GM19099 (cell line): ENCODE data around the gene ATAD3B.

Source experiments
- POLR2A ChIP-seq: IDR thresholded peaks from 3 replicates; pipeline ENCODE4 v1.6.1; 2011; ENCODE audit warnings: low read depth; ENCODE audit not compliant: insufficient read length; ENCODE audit errors: extremely low read depth

Gene ATAD3B

GRCh38 chr1:1539310-1540089 is 67.9 kb downstream of the ATAD3B start:
- TF ChIP-seq POLR2A, result no peak

- no peak for TF ChIP-seq POLR2A
Observed at GRCh38 chr1:1540090-1540817, 68.7 kb downstream of the ATAD3B start, which contains the start of gene TMEM240. TSS of gene TMEM240 (minus strand) at chr1:1540624. CDS start at chr1:1540346, 278 bp downstream.

GRCh38 chr1:1540818-1541628 is 69.5 kb downstream of the ATAD3B start:
- no peak for TF ChIP-seq POLR2A

GRCh38 chr1:1541956-1542765 is 70.6 kb downstream of the ATAD3B start:
- no peak for TF ChIP-seq POLR2A

GRCh38 chr1:1542766-1543705 is 71.5 kb downstream of the ATAD3B start:
- TF ChIP-seq POLR2A, result no peak

- TF ChIP-seq POLR2A, result no peak
Observed at GRCh38 chr1:1543706-1544099, 72.1 kb downstream of the ATAD3B start.

GRCh38 chr1:1544544-1544943 is 73.0 kb downstream of the ATAD3B start:
- TF ChIP-seq POLR2A, result no peak
